Breast epithelium (tissue), 4 donors: ENCODE measurements around the gene CYLC2. TPM values are rescaled to one million over a fixed set of nuclear protein-coding genes. Genes with fewer than 3 reads are reported as not detected.

Experiments used
- DNase-seq, 2 donors: peaks; one replicate each; pipeline ENCODE4 v3.0.0-alpha.2; 2019; ENCODE audit warnings: low spot score in 2 of 2
- H3K27ac ChIP-seq, 2 donors: fragments of 200-600 bp; sonication (generic) in 1 of 2; one replicate each; pipeline ENCODE4 v1.5.1; 2016 to 2019; ENCODE audit warnings: mild to moderate bottlenecking in 1 of 2
- H3K27me3 ChIP-seq, 2 donors: fragments of 200-600 bp; sonication (generic) in 1 of 2; one replicate each; pipeline versions ENCODE4 v1.5.1 to v1.6.0; 2017 to 2019; ENCODE audit warnings: control low read depth in 1 of 2, mild to moderate bottlenecking in 1 of 2
- H3K36me3 ChIP-seq: fragments of 200-600 bp; one replicate; pipeline ENCODE4 v1.5.1; 2019
- H3K4me1 ChIP-seq, 2 donors: fragments of 200-600 bp; sonication (generic); one replicate each; pipeline ENCODE4 v1.5.1; 2016 to 2019; ENCODE audit warnings: control low read depth in 1 of 2
- H3K4me3 ChIP-seq, 3 donors: fragments of 200-600 bp; sonication (generic); 1 replicate in 2 of 3; 2 replicates in 1 of 3; pipeline ENCODE4 v1.5.1; 2016 to 2019; ENCODE audit warnings: mild to moderate bottlenecking in 3 of 3, moderate library complexity in 2 of 3
- H3K9me3 ChIP-seq, 2 donors: fragments of 200-600 bp; sonication (generic) in 1 of 2; one replicate each; pipeline ENCODE4 v1.5.1; 2016 to 2019; ENCODE audit warnings: control low read depth in 1 of 2
- CTCF ChIP-seq, 3 donors: fragments of 450-650 bp; IDR thresholded peaks; one replicate each; pipeline ENCODE4 v1.5.1; 2016 to 2017; ENCODE audit warnings: antibody characterized with exemption in 3 of 3, mild to moderate bottlenecking in 3 of 3, moderate library complexity in 3 of 3
- POLR2A ChIP-seq: fragments of 450-650 bp; IDR thresholded peaks from one replicate; pipeline ENCODE4 v1.6.1; 2016; ENCODE audit warnings: antibody characterized with exemption, mild to moderate bottlenecking, moderate library complexity
- POLR2AphosphoS5 ChIP-seq, 3 donors: sonication (generic); formaldehyde crosslinking; IDR thresholded peaks; one replicate each; pipeline ENCODE4 v1.6.1; 2017; ENCODE audit warnings: antibody characterized with exemption in 3 of 3
- intact Hi-C: fragments of 100-400 bp; cut with DNase I; formaldehyde crosslinking; loops from one replicate; pipeline ENCODE4 v1.15.1; 2023; ENCODE audit warnings: low total_unique reads
- total RNA-seq, 3 donors: library from RNA; depleted of rRNA; stranded (reverse); fragments of >200 nt; gene quantifications; one replicate each; pipeline ENCODE4 v1.1.0, GENCODE V29; 2016

The CYLC2 gene
- total RNA-seq = not detected

- Histone ChIP-seq H3K9me3 (no peaks in the 10 kb centered on the region), H3K4me1 (no peaks in the 10 kb centered on the region), H3K27me3 (no peaks in the 10 kb centered on the region), H3K4me3 (no peak within 1 kb of the TSS), H3K27ac (no peak within 1 kb of the TSS), H3K36me3 (no peaks in the 10 kb centered on the region)
- intact Hi-C loops = no loop called here
- no peak for TF ChIP-seq CTCF (IDR thresholded peaks at IDR 0.05)
- TF ChIP-seq POLR2AphosphoS5 (IDR thresholded peaks at IDR 0.05) = no peak
- TF ChIP-seq POLR2A = no peak
- DNase-seq = no peak
Observed at GRCh38 chr9:102995033-102995432, at the start of gene CYLC2. CYLC2 (plus strand) TSS chr9:102995333; CDS start chr9:102995381, 48 bp downstream.

GRCh38 chr9:102950346-102950745 lies 44.8 kb upstream of the CYLC2 start:
- intact Hi-C loops = no loop called here
- TF ChIP-seq POLR2AphosphoS5 (IDR thresholded peaks at IDR 0.05) (no peak), POLR2A (no peak), CTCF (IDR thresholded peaks at IDR 0.05) (no peak)

GRCh38 chr9:102966999-102967398 lies 28.1 kb upstream of the CYLC2 start:
- H3K36me3 ChIP-seq = no peaks in the 10 kb centered on the region
- no peak overlapping the region for H3K27ac ChIP-seq
- intact Hi-C loops = no loop called here
- H3K9me3 ChIP-seq = peaks cover 17 to 19% of the 10 kb centered on the region in 2 donors
- no peaks in the 10 kb centered on the region for H3K4me1 ChIP-seq
- no peak for DNase-seq
- H3K4me3 ChIP-seq = no peak overlapping the region
- H3K27me3 ChIP-seq = no peaks in the 10 kb centered on the region
- TF ChIP-seq POLR2A (no peak), CTCF (IDR thresholded peaks at IDR 0.05) (no peak), POLR2AphosphoS5 (IDR thresholded peaks at IDR 0.05) (no peak)

More at GRCh38 chr9:102950346-102950745, 44.8 kb upstream of the CYLC2 start:
- no peak for DNase-seq
- no peaks in the 10 kb centered on the region for H3K27me3 ChIP-seq
- no peaks in the 10 kb centered on the region for H3K9me3 ChIP-seq
- H3K36me3 ChIP-seq = no peaks in the 10 kb centered on the region
- H3K4me3 ChIP-seq = no peak overlapping the region
- no peaks in the 10 kb centered on the region for H3K4me1 ChIP-seq
- H3K27ac ChIP-seq = no peak overlapping the region

- H3K27me3 ChIP-seq = no peaks in the 10 kb centered on the region
Observed at GRCh38 chr9:102967979-102968378, 27.2 kb upstream of the CYLC2 start.

GRCh38 chr9:102972780-102973179 lies 22.4 kb upstream of the CYLC2 start:
- intact Hi-C loops = no loop called here
- H3K4me3 ChIP-seq = no peak overlapping the region
- H3K9me3 ChIP-seq = peaks cover 16 to 19% of the 10 kb centered on the region in 2 donors
- no peak overlapping the region for H3K27ac ChIP-seq
- H3K27me3 ChIP-seq = no peaks in the 10 kb centered on the region
- DNase-seq = no peak
- TF ChIP-seq POLR2A (no peak), POLR2AphosphoS5 (IDR thresholded peaks at IDR 0.05) (no peak), CTCF (IDR thresholded peaks at IDR 0.05) (no peak)
- no peaks in the 10 kb centered on the region for H3K36me3 ChIP-seq
- no peaks in the 10 kb centered on the region for H3K4me1 ChIP-seq

More at GRCh38 chr9:102967979-102968378, 27.2 kb upstream of the CYLC2 start:
- DNase-seq = no peak
- TF ChIP-seq POLR2AphosphoS5 (IDR thresholded peaks at IDR 0.05) (no peak), POLR2A (no peak), CTCF (IDR thresholded peaks at IDR 0.05) (no peak)
- Histone ChIP-seq H3K36me3 (no peaks in the 10 kb centered on the region), H3K4me3 (no peak overlapping the region), H3K27ac (no peak overlapping the region), H3K9me3 (peaks cover 17 to 19% of the 10 kb centered on the region in 2 donors), H3K4me1 (no peaks in the 10 kb centered on the region)
- intact Hi-C loops = no loop called here
